Brain microvascular endothelial cell (primary cell): ENCODE results near the gene GDPD5.
A peak's percentile ranks its signal among the peaks of the same experiment; 100 is the strongest.

ENCODE experiments used
- DNase-seq: peaks from one replicate; pipeline ENCODE4 v3.0.0-alpha.2; 2020
- H3K27ac ChIP-seq: fragments of 250-450 bp; sonication (Bioruptor Pico); 2 replicates; pipeline ENCODE4 v1.5.1; 2020; ENCODE audit warnings: mild to moderate bottlenecking, moderate library complexity
- H3K27me3 ChIP-seq: fragments of 250-450 bp; sonication (Bioruptor Pico); replicated peaks from 2 replicates; pipeline ENCODE4 v1.5.1; 2020; ENCODE audit warnings: mild to moderate bottlenecking
- H3K36me3 ChIP-seq: fragments of 250-450 bp; sonication (Bioruptor Pico); replicated peaks from 2 replicates; pipeline ENCODE4 v1.5.1; 2020; ENCODE audit warnings: mild to moderate bottlenecking
- H3K4me3 ChIP-seq: 2 replicates; pipeline ENCODE4 v1.5.1; 2011; ENCODE audit warnings: low read depth, mild to moderate bottlenecking, control low read depth, low read length, moderate library complexity
- CTCF ChIP-seq: IDR thresholded peaks from 2 replicates; pipeline ENCODE4 v1.5.1; 2011; ENCODE audit warnings: low read depth, mild to moderate bottlenecking, moderate library complexity, low read length, control low read depth, inconsistent platforms; ENCODE audit errors: missing control alignments
- in situ Hi-C: cut with HindIII; loops from 2 replicates; pipeline ENCODE4 v1.10.0; 2017; ENCODE audit warnings: low sequenced_read_pairs, low pct_ligation_motif_present

Gene GDPD5

DNA sequence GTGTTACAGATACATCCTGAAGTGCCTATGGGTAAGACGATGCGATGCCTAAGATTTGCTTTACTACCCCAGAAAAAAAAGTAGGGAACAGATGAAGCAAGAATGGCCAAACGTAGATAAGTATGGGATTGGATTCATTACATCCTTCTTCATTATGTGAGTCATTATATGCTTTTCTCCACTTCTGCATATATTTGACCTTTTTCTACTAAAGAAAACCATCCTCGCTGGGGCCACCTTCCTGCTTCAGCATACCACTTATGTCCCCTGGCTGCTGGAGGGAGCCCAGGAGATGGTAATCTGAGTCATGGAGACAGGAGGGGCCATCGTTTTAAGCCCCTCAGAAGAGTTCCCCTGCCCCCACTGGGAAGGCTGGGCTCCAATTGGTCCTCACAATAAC is 78.3 kb downstream of the GDPD5 start:
- no peak overlapping the region for H3K4me3 ChIP-seq
- in situ Hi-C loops: loop anchor here (10.0 kb wide), 1 partner anchor 67 kb away; no protein-coding TSS in a partner anchor

DNA sequence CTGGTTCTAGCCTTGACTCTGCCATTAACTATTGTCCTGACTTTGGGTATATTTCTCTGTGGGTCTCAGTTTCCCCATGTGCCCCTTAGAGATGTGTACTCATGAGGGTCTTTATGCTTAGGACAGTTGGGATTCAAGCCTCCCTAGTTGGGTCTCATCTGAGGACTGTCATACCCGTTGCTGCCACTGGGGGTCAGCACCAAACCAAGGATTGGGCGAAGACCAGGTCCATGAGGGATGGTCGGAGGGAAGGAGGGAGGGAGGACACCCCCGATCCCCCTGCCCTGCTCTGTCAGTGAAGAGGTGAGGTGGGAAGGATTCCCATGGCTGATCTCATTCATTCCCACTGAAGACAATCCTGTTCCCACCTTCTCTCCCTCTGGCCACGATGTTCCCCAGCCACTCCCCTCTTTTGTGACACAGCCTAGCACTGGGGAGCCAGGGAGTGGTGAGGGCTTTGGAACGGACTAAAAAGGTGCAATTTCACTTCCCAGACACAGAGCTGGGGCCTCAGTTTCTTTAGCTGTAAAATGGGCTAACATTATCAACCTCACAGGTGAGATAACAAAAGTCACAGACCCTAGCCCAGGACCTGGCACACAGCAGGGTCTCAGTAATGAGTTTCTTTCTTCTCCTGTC is 80.3 kb downstream of the GDPD5 start:
- in situ Hi-C loops: loop anchor here (10.0 kb wide), 1 partner anchor 69 kb away; no protein-coding TSS in a partner anchor
- peak; percentile 96 for TF ChIP-seq CTCF
- H3K27me3 ChIP-seq: no peaks in the 10 kb centered on the region
- no peak overlapping the region for H3K4me3 ChIP-seq
- DNase-seq: peak; percentile 39
- H3K27ac ChIP-seq: no peak overlapping the region
- H3K36me3 ChIP-seq: no peaks in the 10 kb centered on the region

More for the DNA sequence above, 78.3 kb downstream of the GDPD5 start:
- Histone ChIP-seq H3K27me3 (no peaks in the 10 kb centered on the region), H3K36me3 (no peaks in the 10 kb centered on the region), H3K27ac (no peak overlapping the region)
- no peak for DNase-seq
- TF ChIP-seq CTCF: no peak

DNA sequence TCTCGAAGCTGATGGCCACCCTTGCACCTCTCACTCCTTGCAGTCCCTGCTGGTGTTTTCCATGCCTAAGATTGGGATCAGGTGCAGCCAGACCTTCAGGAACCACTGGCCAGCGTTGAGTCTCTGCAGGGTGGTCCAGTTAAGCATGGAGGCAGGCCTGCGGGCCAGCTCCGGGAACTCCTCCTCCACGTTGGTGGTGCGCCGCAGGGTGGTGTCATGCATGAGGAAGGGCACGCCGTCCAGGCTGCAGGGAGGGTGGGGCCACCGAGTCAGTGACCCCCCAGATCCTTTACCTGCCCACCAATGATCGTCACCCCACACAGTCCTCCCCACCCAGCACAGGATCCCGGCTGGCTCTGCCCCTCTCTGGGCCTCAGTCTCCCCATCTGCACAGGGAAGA is 82.7 kb downstream of the GDPD5 start:
- H3K27me3 ChIP-seq: no peaks in the 10 kb centered on the region
- H3K27ac ChIP-seq: no peak overlapping the region
- no peak for TF ChIP-seq CTCF
- DNase-seq: no peak
- in situ Hi-C loops: loop anchor here (10.0 kb wide), 1 partner anchor 72 kb away; no protein-coding TSS in a partner anchor
- no peaks in the 10 kb centered on the region for H3K36me3 ChIP-seq
- H3K4me3 ChIP-seq: no peak overlapping the region

GRCh38 chr11:75442161-75442885 is 83.4 kb downstream of the GDPD5 start:
- DNase-seq: no peak
- Histone ChIP-seq H3K27me3 (no peaks in the 10 kb centered on the region), H3K36me3 (no peaks in the 10 kb centered on the region), H3K27ac (no peak overlapping the region), H3K4me3 (no peak overlapping the region)
- in situ Hi-C loops: loop anchor here (10.0 kb wide), 1 partner anchor 72 kb away; no protein-coding TSS in a partner anchor
- TF ChIP-seq CTCF: no peak

DNA sequence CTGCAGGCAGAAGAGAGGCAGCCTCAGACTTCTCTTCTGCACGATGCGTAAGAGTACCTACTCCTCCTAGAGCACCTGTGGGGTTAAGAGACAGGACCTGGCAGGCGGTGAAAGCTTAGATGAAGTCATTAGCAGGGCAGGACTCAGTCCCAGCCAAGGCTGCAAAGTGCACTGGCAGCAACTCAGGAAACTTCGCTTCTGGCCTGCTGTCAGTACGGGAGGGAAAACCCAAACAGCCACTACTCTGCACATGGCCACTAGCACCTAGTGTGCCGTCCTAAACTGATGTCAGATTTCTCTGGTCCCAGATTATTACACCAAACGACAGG is 84.0 kb downstream of the GDPD5 start:
- in situ Hi-C loops: loop anchor here (10.0 kb wide), 1 partner anchor 73 kb away; no protein-coding TSS in a partner anchor

More for the DNA sequence above, 84.0 kb downstream of the GDPD5 start:
- H3K36me3 ChIP-seq: no peaks in the 10 kb centered on the region
- H3K4me3 ChIP-seq: no peak overlapping the region
- no peak overlapping the region for H3K27ac ChIP-seq
- TF ChIP-seq CTCF: no peak
- no peaks in the 10 kb centered on the region for H3K27me3 ChIP-seq
- DNase-seq: no peak
